Fibroblast of the aortic adventitia (primary cell): ENCODE results near the gene COLQ. TPM values are rescaled to one million over a fixed set of nuclear protein-coding genes. Genes with fewer than 3 reads are reported as not detected.

Experiments used
- DNase-seq: peaks from one replicate; pipeline ENCODE4 v3.0.0-alpha.2; 2010; ENCODE audit warnings: low read depth
- H3K4me3 ChIP-seq: 2 replicates; pipeline ENCODE4 v1.5.1; 2011; ENCODE audit warnings: low read depth, mild to moderate bottlenecking, control low read depth, low read length, moderate library complexity
- CTCF ChIP-seq: IDR thresholded peaks from 2 replicates; pipeline ENCODE4 v1.5.1; 2011; ENCODE audit warnings: mild to moderate bottlenecking, low read length, control low read depth, inconsistent platforms; ENCODE audit not compliant: insufficient read depth
- total RNA-seq: library from RNA; depleted of rRNA; stranded (reverse); fragments of >200 nt; gene quantifications from 2 replicates; pipeline ENCODE4 v1.2.3, GENCODE V29; 2012; ENCODE audit warnings: low replicate concordance

COLQ gene
- total RNA-seq, 1 donor, result 1.8 TPM

- H3K4me3 ChIP-seq, result no peak overlapping the region
- no peak for DNase-seq
- no peak for TF ChIP-seq CTCF
Measured at GRCh38 chr3:15522016-15522415, 510 bp upstream of the COLQ start.

- H3K4me3 ChIP-seq, result no peak overlapping the region
- no peak for TF ChIP-seq CTCF
- DNase-seq, result no peak
Measured at GRCh38 chr3:15520804-15521572, 518 bp downstream of the COLQ start.

- TF ChIP-seq CTCF, result no peak
- DNase-seq, result no peak
- H3K4me3 ChIP-seq, result no peak overlapping the region
Measured at GRCh38 chr3:15520185-15520584, 1.3 kb downstream of the COLQ start.

GRCh38 chr3:15519096-15519495, 2.4 kb downstream of the COLQ start:
- DNase-seq, result no peak
- no peak for TF ChIP-seq CTCF
- no peak overlapping the region for H3K4me3 ChIP-seq

- no peak overlapping the region for H3K4me3 ChIP-seq
- DNase-seq, result no peak
- no peak for TF ChIP-seq CTCF
Measured at GRCh38 chr3:15514663-15515340, 6.7 kb downstream of the COLQ start.

- no peak overlapping the region for H3K4me3 ChIP-seq
- DNase-seq, result no peak
- TF ChIP-seq CTCF, result no peak
Measured at GRCh38 chr3:15513810-15514662, 7.5 kb downstream of the COLQ start.
